ENCODE data around the gene MVB12B.

Gene MVB12B

DNA sequence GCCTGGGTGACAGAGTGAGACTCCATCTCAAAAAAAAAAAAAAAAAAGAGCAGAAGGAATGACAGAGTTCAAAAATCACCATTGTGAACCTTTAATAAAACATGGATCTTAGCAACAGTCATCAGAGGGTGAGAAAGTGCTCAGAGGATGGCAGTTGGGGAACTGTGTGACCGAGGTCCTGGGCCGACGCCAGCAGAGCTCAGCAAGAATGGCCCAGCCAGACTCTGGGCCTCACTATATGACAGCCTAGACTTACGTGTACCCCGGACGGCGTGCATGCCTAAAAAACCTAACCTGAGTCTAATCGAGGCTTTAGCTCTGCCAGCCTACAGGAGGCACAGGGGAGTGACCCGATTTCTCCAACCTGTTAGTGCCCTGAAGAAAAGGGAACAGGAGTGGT is 64.3 kb downstream of the MVB12B start:
- Histone ChIP-seq H3K9ac (ENCODE audit: low read depth, low read length, poor library complexity, severe bottlenecking) (no peak overlapping the region), H3K36me3 (ENCODE audit: insufficient read depth, low read length) (peaks cover 84% of the 10 kb centered on the region; the same call in 1 of the 2 replicates), H3F3A (ENCODE audit: low read depth) (no peaks in the 10 kb centered on the region; the same call in 1 of the 2 replicates)

DNA sequence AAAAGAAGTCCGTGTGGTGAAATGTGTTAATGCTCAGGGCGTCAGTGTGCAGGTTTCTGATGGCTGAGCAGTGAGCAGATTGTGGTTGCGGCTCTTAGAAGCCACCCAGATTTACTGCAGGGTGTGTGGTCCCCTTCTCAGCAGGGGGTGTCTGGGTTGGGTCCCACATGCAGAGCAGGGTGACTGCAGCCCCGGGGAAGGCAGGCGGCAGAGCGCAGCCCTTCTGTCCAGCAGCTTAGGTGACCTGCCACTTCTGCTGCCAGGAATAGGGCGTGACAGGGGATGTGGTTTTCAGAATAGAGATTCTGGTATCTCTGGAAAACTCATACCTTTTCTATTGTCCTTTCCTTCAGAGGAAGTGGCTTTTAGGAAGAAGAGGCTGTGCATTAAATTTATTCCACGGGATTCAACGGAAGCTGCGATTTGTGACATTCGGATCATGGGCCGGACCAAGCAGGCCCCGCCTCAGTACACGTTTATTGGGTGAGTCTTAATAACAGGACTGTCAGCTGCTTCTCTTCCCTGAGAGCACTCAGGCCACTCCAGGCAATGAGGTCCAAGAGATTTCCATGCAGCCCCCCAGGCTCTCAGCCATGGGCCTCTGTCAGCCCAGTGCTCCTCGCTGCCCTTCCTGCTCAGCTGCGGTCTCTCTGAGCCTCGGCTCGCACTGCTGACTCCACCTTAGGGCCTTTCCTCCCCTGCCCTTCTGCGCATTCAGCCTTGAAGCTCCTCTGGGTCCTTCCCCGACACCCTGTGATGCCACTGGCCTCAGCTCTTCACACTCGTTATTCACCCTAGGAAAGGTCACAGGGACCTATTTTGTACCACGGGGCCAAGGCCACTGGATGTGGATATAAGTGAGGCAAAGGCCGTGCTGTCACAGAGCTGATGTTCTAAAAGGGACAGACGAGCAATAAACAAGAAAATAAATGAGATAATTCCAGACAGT is 65.4 kb downstream of the MVB12B start:
- H4K20me1 ChIP-seq (ENCODE audit: insufficient read depth, low read length, poor library complexity, severe bottlenecking): no peaks in the 10 kb centered on the region
- 0 out of 2 replicates have a peak, but pooled peaks cover 11% of the 10 kb centered on the region for H3K79me2 ChIP-seq (ENCODE audit: insufficient read depth, low read length)
- H3K9ac ChIP-seq (ENCODE audit: low read depth, low read length, poor library complexity, severe bottlenecking): no peak overlapping the region
- H3K4me1 ChIP-seq (ENCODE audit: insufficient read depth, low read length, poor library complexity, severe bottlenecking): peaks cover 35% of the 10 kb centered on the region
- H3K27me3 ChIP-seq (ENCODE audit: insufficient read depth, low read length, poor library complexity, severe bottlenecking): no peaks in the 10 kb centered on the region
- no peaks in the 10 kb centered on the region for H3K9me2 ChIP-seq (replicated peaks; ENCODE audit: low read depth, low read length)
- H3K9me3 ChIP-seq (ENCODE audit: insufficient read depth, low read depth, low read length): no peaks in the 10 kb centered on the region
- no peaks in the 10 kb centered on the region; the same call in 1 of the 2 replicates for H3F3A ChIP-seq (ENCODE audit: low read depth)
- TF ChIP-seq CTCF (conservative IDR thresholded peaks at IDR 0.05; ENCODE audit: low read length) (no peak), EZH2phosphoT487 (IDR thresholded peaks at IDR 0.05; ENCODE audit: borderline replicate concordance) (no peak)
- peaks cover 84% of the 10 kb centered on the region; the same call in 1 of the 2 replicates for H3K36me3 ChIP-seq (ENCODE audit: insufficient read depth, low read length)
- H2AFZ ChIP-seq (ENCODE audit: low read length): no peak overlapping the region
- no peak overlapping the region for H3K4me3 ChIP-seq (ENCODE audit: low read length, poor library complexity, severe bottlenecking)
- no peak overlapping the region for H3K4me2 ChIP-seq (ENCODE audit: low read depth, low read length, poor library complexity, severe bottlenecking)

More for the DNA sequence above, 64.3 kb downstream of the MVB12B start:
- peaks cover 25% of the 10 kb centered on the region for H3K4me1 ChIP-seq (ENCODE audit: insufficient read depth, low read length, poor library complexity, severe bottlenecking)
- H3K79me2 ChIP-seq (ENCODE audit: insufficient read depth, low read length): 0 out of 2 replicates have a peak, but pooled peaks cover 11% of the 10 kb centered on the region
- no peaks in the 10 kb centered on the region for H3K27me3 ChIP-seq (ENCODE audit: insufficient read depth, low read length, poor library complexity, severe bottlenecking)
- H2AFZ ChIP-seq (ENCODE audit: low read length): no peak overlapping the region
- H3K4me2 ChIP-seq (ENCODE audit: low read depth, low read length, poor library complexity, severe bottlenecking): no peak overlapping the region
- TF ChIP-seq EZH2phosphoT487 (IDR thresholded peaks at IDR 0.05; ENCODE audit: borderline replicate concordance) (no peak), CTCF (conservative IDR thresholded peaks at IDR 0.05; ENCODE audit: low read length) (no peak)
- no peaks in the 10 kb centered on the region for H4K20me1 ChIP-seq (ENCODE audit: insufficient read depth, low read length, poor library complexity, severe bottlenecking)
- H3K9me3 ChIP-seq (ENCODE audit: insufficient read depth, low read depth, low read length): no peaks in the 10 kb centered on the region
- H3K4me3 ChIP-seq (ENCODE audit: low read length, poor library complexity, severe bottlenecking): no peak overlapping the region
- no peaks in the 10 kb centered on the region for H3K9me2 ChIP-seq (replicated peaks; ENCODE audit: low read depth, low read length)

DNA sequence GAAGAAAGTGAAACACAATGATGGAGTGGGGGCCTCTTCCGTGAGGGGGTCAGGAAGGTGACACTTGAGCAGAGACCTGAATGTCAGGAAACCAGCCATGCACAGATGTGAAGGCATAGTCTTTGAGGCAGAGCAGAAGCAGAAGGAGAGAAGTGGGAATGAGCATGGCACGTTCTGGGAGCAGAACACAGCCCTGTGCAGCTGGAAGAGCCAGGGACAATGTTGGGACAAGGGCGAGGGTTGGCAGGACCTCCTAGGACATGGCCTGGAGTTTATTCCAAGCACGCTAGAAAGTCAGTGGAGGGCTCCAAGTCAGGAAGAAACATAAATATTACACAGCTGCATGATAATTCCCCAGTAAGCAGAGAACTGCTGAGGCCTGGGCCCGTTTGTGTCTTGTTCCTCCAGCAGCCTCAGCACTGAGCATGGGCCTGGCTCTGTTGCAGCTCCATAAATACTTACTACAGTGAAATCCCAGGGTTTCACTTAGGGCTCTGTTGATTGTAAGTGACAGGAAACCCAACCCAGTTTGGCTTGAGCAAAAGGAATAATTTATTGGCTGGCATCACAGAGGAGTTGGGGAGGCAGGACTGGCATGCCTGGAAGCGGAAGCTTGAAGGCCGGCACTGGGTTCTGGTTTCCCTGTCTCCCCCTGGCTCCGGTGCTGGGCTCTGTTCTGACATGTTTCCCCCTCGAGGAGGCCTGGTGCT is 66.2 kb downstream of the MVB12B start:
- Histone ChIP-seq H2AFZ (ENCODE audit: low read length) (no peak overlapping the region), H3K9me2 (replicated peaks; ENCODE audit: low read depth, low read length) (no peaks in the 10 kb centered on the region), H4K20me1 (ENCODE audit: insufficient read depth, low read length, poor library complexity, severe bottlenecking) (no peaks in the 10 kb centered on the region), H3K9ac (ENCODE audit: low read depth, low read length, poor library complexity, severe bottlenecking) (no peak overlapping the region), H3K4me3 (ENCODE audit: low read length, poor library complexity, severe bottlenecking) (no peak overlapping the region), H3K4me1 (ENCODE audit: insufficient read depth, low read length, poor library complexity, severe bottlenecking) (peaks cover 41% of the 10 kb centered on the region), H3K79me2 (ENCODE audit: insufficient read depth, low read length) (0 out of 2 replicates have a peak, but pooled peaks cover 11% of the 10 kb centered on the region), H3K9me3 (ENCODE audit: insufficient read depth, low read depth, low read length) (no peaks in the 10 kb centered on the region), H3F3A (ENCODE audit: low read depth) (peaks cover 6% of the 10 kb centered on the region), H3K36me3 (ENCODE audit: insufficient read depth, low read length) (peaks cover 76% of the 10 kb centered on the region; the same call in 1 of the 2 replicates), H3K4me2 (ENCODE audit: low read depth, low read length, poor library complexity, severe bottlenecking) (no peak overlapping the region), H3K27me3 (ENCODE audit: insufficient read depth, low read length, poor library complexity, severe bottlenecking) (no peaks in the 10 kb centered on the region)
- TF ChIP-seq CTCF (conservative IDR thresholded peaks at IDR 0.05; ENCODE audit: low read length) (no peak), EZH2phosphoT487 (IDR thresholded peaks at IDR 0.05; ENCODE audit: borderline replicate concordance) (no peak)

Data from Loucy (cell line).